Activated T-helper 1 cell treated with anti-CD3 and anti-CD28 coated beads, Interleukin-2, amount 50 U/mL, for 16 hours (primary cell): ENCODE measurements around the gene RPUSD3.

Source experiments
- DNase-seq, 2 donors: peaks; one replicate each; pipeline ENCODE4 v3.0.0-alpha.2; 2020; ENCODE audit warnings: low read depth in 1 of 2, low spot score in 1 of 2

RPUSD3 gene

GRCh38 chr3:9806688-9807589 lies 36.9 kb downstream of the RPUSD3 start:
- no peak for DNase-seq

GRCh38 chr3:9806137-9806536 lies 37.7 kb downstream of the RPUSD3 start:
- DNase-seq, result no peak

GRCh38 chr3:9804996-9805395 lies 38.8 kb downstream of the RPUSD3 start:
- DNase-seq, result no peak

- no peak for DNase-seq
Measured at GRCh38 chr3:9803494-9803893, 40.3 kb downstream of the RPUSD3 start.

- no peak for DNase-seq
Measured at GRCh38 chr3:9800529-9800928, 43.3 kb downstream of the RPUSD3 start.

GRCh38 chr3:9797196-9797945 lies 46.4 kb downstream of the RPUSD3 start:
- no peak for DNase-seq

GRCh38 chr3:9795207-9795606 lies 48.6 kb downstream of the RPUSD3 start:
- no peak for DNase-seq

GRCh38 chr3:9794400-9794799 lies 49.4 kb downstream of the RPUSD3 start:
- DNase-seq, result no peak

- no peak for DNase-seq
Measured at GRCh38 chr3:9793161-9793781, 50.5 kb downstream of the RPUSD3 start.

GRCh38 chr3:9792405-9793160 lies 51.2 kb downstream of the RPUSD3 start, which contains the start of the genes ARPC4 and TADA3:
Gene ARPC4, plus strand, starts transcription at chr3:9793082. Its CDS starts 40 bp downstream, at chr3:9793122.
Gene TADA3, minus strand, starts transcription at chr3:9792473. Its CDS starts 1,007 bp downstream, at chr3:9791466.
- peak; percentile 80 to 82 for DNase-seq

- no peak for DNase-seq
Measured at GRCh38 chr3:9791790-9792404, 51.9 kb downstream of the RPUSD3 start.

- no peak for DNase-seq
Measured at GRCh38 chr3:9791127-9791526, 52.7 kb downstream of the RPUSD3 start.
